ENCODE data around the gene ZNF76.

Gene ZNF76

GRCh38 chr6:35251949-35252348 lies 7.6 kb upstream of the ZNF76 start:
- H3K36me3 ChIP-seq (ENCODE audit: control insufficient read depth in 4 of 4, insufficient read depth in 4 of 4, low read length in 3 of 4): peaks cover 0 to 3% (median 0%) of the 10 kb centered on the region in 4 experiments
- peaks cover 0 to 13% (median 1%) of the 10 kb centered on the region in 4 experiments for H3K4me1 ChIP-seq (ENCODE audit: control extremely low read depth in 1 of 4, control insufficient read depth in 4 of 4, insufficient read depth in 4 of 4, low read length in 3 of 4)
- DNase-seq: no peak
- H3K9me3 ChIP-seq (ENCODE audit: control extremely low read depth in 1 of 5, control insufficient read depth in 4 of 5, insufficient read depth in 2 of 5, low read depth in 1 of 5, low read length in 4 of 5): no peaks in the 10 kb centered on the region
- 90% methylated on average over 1 of the region's 3 CpGs for WGBS (ENCODE audit: insufficient coverage)
- CTCF ChIA-PET: interaction anchor here (1.0 kb wide), 2 partner anchors 10 to 11 kb away, joined by 3 to 4 read pairs; no protein-coding TSS in a partner anchor
- POLR2A ChIA-PET: no interaction called here
- no peaks in the 10 kb centered on the region for H3K27me3 ChIP-seq (replicated peaks in 2 of 5; ENCODE audit: control insufficient read depth in 4 of 5, insufficient read depth in 5 of 5, low read length in 4 of 5)
- H3K27ac ChIP-seq (ENCODE audit: insufficient read depth in 1 of 2, low read depth in 1 of 2, low read length in 2 of 2, poor library complexity in 1 of 2, severe bottlenecking in 2 of 2): no peak overlapping the region
- H3K4me3 ChIP-seq (ENCODE audit: control insufficient read depth in 1 of 7, extremely low read depth in 1 of 7, insufficient read depth in 4 of 7, low read depth in 2 of 7, low read length in 6 of 7): no peak overlapping the region

GRCh38 chr6:35253249-35253648 lies 6.3 kb upstream of the ZNF76 start:
- POLR2A ChIA-PET: no interaction called here
- no peak overlapping the region for H3K4me3 ChIP-seq (ENCODE audit: control insufficient read depth in 1 of 7, extremely low read depth in 1 of 7, insufficient read depth in 4 of 7, low read depth in 2 of 7, low read length in 6 of 7)
- H3K27me3 ChIP-seq (replicated peaks in 2 of 5; ENCODE audit: control insufficient read depth in 4 of 5, insufficient read depth in 5 of 5, low read length in 4 of 5): no peaks in the 10 kb centered on the region
- WGBS (ENCODE audit: insufficient coverage): 100% methylated on average over 1 of the region's 1 CpG
- CTCF ChIA-PET: interaction anchor here (1.0 kb wide), 1 partner anchor 12 kb away, joined by 4 read pairs; no protein-coding TSS in a partner anchor
- no peak for DNase-seq
- H3K9me3 ChIP-seq (ENCODE audit: control extremely low read depth in 1 of 5, control insufficient read depth in 4 of 5, insufficient read depth in 2 of 5, low read depth in 1 of 5, low read length in 4 of 5): no peaks in the 10 kb centered on the region
- H3K27ac ChIP-seq (ENCODE audit: insufficient read depth in 1 of 2, low read depth in 1 of 2, low read length in 2 of 2, poor library complexity in 1 of 2, severe bottlenecking in 2 of 2): no peak overlapping the region
- H3K4me1 ChIP-seq (ENCODE audit: control extremely low read depth in 1 of 4, control insufficient read depth in 4 of 4, insufficient read depth in 4 of 4, low read length in 3 of 4): peaks cover 0 to 10% (median 6%) of the 10 kb centered on the region in 4 experiments
- peaks cover 0 to 3% (median 0%) of the 10 kb centered on the region in 4 experiments for H3K36me3 ChIP-seq (ENCODE audit: control insufficient read depth in 4 of 4, insufficient read depth in 4 of 4, low read length in 3 of 4)

- peak overlapping the region in 6 of 7 experiments; percentile 60 to 98 (median 90) for H3K4me3 ChIP-seq (ENCODE audit: control insufficient read depth in 1 of 7, extremely low read depth in 1 of 7, insufficient read depth in 4 of 7, low read depth in 2 of 7, low read length in 6 of 7)
- DNase-seq: peak in 1 of 3 donors; percentile 8
- H3K4me1 ChIP-seq (ENCODE audit: control extremely low read depth in 1 of 4, control insufficient read depth in 4 of 4, insufficient read depth in 4 of 4, low read length in 3 of 4): peaks cover 8 to 20% (median 16%) of the 10 kb centered on the region in 4 experiments
- WGBS (ENCODE audit: insufficient coverage): 42% methylated on average over 2 of the region's 7 CpGs
- no peaks in the 10 kb centered on the region for H3K36me3 ChIP-seq (ENCODE audit: control insufficient read depth in 4 of 4, insufficient read depth in 4 of 4, low read length in 3 of 4)
- H3K27ac ChIP-seq (ENCODE audit: insufficient read depth in 1 of 2, low read depth in 1 of 2, low read length in 2 of 2, poor library complexity in 1 of 2, severe bottlenecking in 2 of 2): peak overlapping the region; percentile 86 to 92
- POLR2A ChIA-PET: interaction anchor here (0.7 kb wide), 1 partner anchor 647 kb away, joined by 3 read pairs; no protein-coding TSS in a partner anchor
- H3K27me3 ChIP-seq (replicated peaks in 2 of 5; ENCODE audit: control insufficient read depth in 4 of 5, insufficient read depth in 5 of 5, low read length in 4 of 5): no peaks in the 10 kb centered on the region
- H3K9me3 ChIP-seq (ENCODE audit: control extremely low read depth in 1 of 5, control insufficient read depth in 4 of 5, insufficient read depth in 2 of 5, low read depth in 1 of 5, low read length in 4 of 5): no peaks in the 10 kb centered on the region
- CTCF ChIA-PET: interaction anchor here (0.8 to 5.4 kb wide), 7 partner anchors 10 to 161 kb away, joined by 3 to 56 read pairs (median 4); no protein-coding TSS in a partner anchor
Observed at GRCh38 chr6:35258336-35258735, 1.2 kb upstream of the ZNF76 start.

GRCh38 chr6:35258858-35259193 lies 709 bp upstream of the ZNF76 start:
- H3K9me3 ChIP-seq (ENCODE audit: control extremely low read depth in 1 of 5, control insufficient read depth in 4 of 5, insufficient read depth in 2 of 5, low read depth in 1 of 5, low read length in 4 of 5): no peaks in the 10 kb centered on the region
- CTCF ChIA-PET: interaction anchor here (0.7 to 5.4 kb wide), 8 partner anchors 9 to 161 kb away, joined by 3 to 56 read pairs (median 4); no protein-coding TSS in a partner anchor
- no peaks in the 10 kb centered on the region for H3K27me3 ChIP-seq (replicated peaks in 2 of 5; ENCODE audit: control insufficient read depth in 4 of 5, insufficient read depth in 5 of 5, low read length in 4 of 5)
- peak overlapping the region; percentile 86 to 92 for H3K27ac ChIP-seq (ENCODE audit: insufficient read depth in 1 of 2, low read depth in 1 of 2, low read length in 2 of 2, poor library complexity in 1 of 2, severe bottlenecking in 2 of 2)
- peak in 2 of 3 donors; percentile 68 to 70 for DNase-seq
- no peaks in the 10 kb centered on the region for H3K36me3 ChIP-seq (ENCODE audit: control insufficient read depth in 4 of 4, insufficient read depth in 4 of 4, low read length in 3 of 4)
- H3K4me1 ChIP-seq (ENCODE audit: control extremely low read depth in 1 of 4, control insufficient read depth in 4 of 4, insufficient read depth in 4 of 4, low read length in 3 of 4): peaks cover 8 to 21% (median 17%) of the 10 kb centered on the region in 4 experiments
- POLR2A ChIA-PET: interaction anchor here (0.7 to 1.1 kb wide), 2 partner anchors 13 to 647 kb away, joined by 3 read pairs; no protein-coding TSS in a partner anchor
- WGBS (ENCODE audit: insufficient coverage): under 1% methylated on average over 20 of the region's 20 CpGs
- H3K4me3 ChIP-seq (ENCODE audit: control insufficient read depth in 1 of 7, extremely low read depth in 1 of 7, insufficient read depth in 4 of 7, low read depth in 2 of 7, low read length in 6 of 7): peak overlapping the region; percentile 60 to 98 (median 90)

- H3K27ac ChIP-seq (ENCODE audit: insufficient read depth in 1 of 2, low read depth in 1 of 2, low read length in 2 of 2, poor library complexity in 1 of 2, severe bottlenecking in 2 of 2): peak overlapping the region; percentile 86 to 92
- peak; percentile 79 to 91 (median 89) for DNase-seq
- 7% methylated on average over 10 of the region's 23 CpGs for WGBS (ENCODE audit: insufficient coverage)
- H3K9me3 ChIP-seq (ENCODE audit: control extremely low read depth in 1 of 5, control insufficient read depth in 4 of 5, insufficient read depth in 2 of 5, low read depth in 1 of 5, low read length in 4 of 5): no peaks in the 10 kb centered on the region
- H3K36me3 ChIP-seq (ENCODE audit: control insufficient read depth in 4 of 4, insufficient read depth in 4 of 4, low read length in 3 of 4): no peaks in the 10 kb centered on the region
- ChIA-PET POLR2A (interaction anchor here (1.1 kb wide), 1 partner anchor 14 kb away, joined by 3 read pairs; no protein-coding TSS in a partner anchor), CTCF (interaction anchor here (1.2 to 5.4 kb wide), 4 partner anchors 11 to 104 kb away, joined by 3 to 56 read pairs (median 4); partner anchors contain the start of gene DEF6)
- peak overlapping the region; percentile 60 to 98 (median 90) for H3K4me3 ChIP-seq (ENCODE audit: control insufficient read depth in 1 of 7, extremely low read depth in 1 of 7, insufficient read depth in 4 of 7, low read depth in 2 of 7, low read length in 6 of 7)
- peaks cover 11 to 25% (median 19%) of the 10 kb centered on the region in 4 experiments for H3K4me1 ChIP-seq (ENCODE audit: control extremely low read depth in 1 of 4, control insufficient read depth in 4 of 4, insufficient read depth in 4 of 4, low read length in 3 of 4)
- no peaks in the 10 kb centered on the region for H3K27me3 ChIP-seq (replicated peaks in 2 of 5; ENCODE audit: control insufficient read depth in 4 of 5, insufficient read depth in 5 of 5, low read length in 4 of 5)
Observed at GRCh38 chr6:35259948-35260590, 534 bp downstream of the ZNF76 start.

GRCh38 chr6:35260591-35261570 lies 1.3 kb downstream of the ZNF76 start:
- H3K36me3 ChIP-seq (ENCODE audit: control insufficient read depth in 4 of 4, insufficient read depth in 4 of 4, low read length in 3 of 4): no peaks in the 10 kb centered on the region
- peaks cover 11 to 25% (median 19%) of the 10 kb centered on the region in 4 experiments for H3K4me1 ChIP-seq (ENCODE audit: control extremely low read depth in 1 of 4, control insufficient read depth in 4 of 4, insufficient read depth in 4 of 4, low read length in 3 of 4)
- no peaks in the 10 kb centered on the region for H3K9me3 ChIP-seq (ENCODE audit: control extremely low read depth in 1 of 5, control insufficient read depth in 4 of 5, insufficient read depth in 2 of 5, low read depth in 1 of 5, low read length in 4 of 5)
- H3K27ac ChIP-seq (ENCODE audit: insufficient read depth in 1 of 2, low read depth in 1 of 2, low read length in 2 of 2, poor library complexity in 1 of 2, severe bottlenecking in 2 of 2): peak overlapping the region; percentile 86 to 92
- peak overlapping the region in 6 of 7 experiments; percentile 60 to 98 (median 90) for H3K4me3 ChIP-seq (ENCODE audit: control insufficient read depth in 1 of 7, extremely low read depth in 1 of 7, insufficient read depth in 4 of 7, low read depth in 2 of 7, low read length in 6 of 7)
- no peak for DNase-seq
- CTCF ChIA-PET: interaction anchor here (0.9 to 1.6 kb wide), 4 partner anchors 12 to 56 kb away, joined by 3 to 4 read pairs (median 3); partner anchors contain the start of gene DEF6
- POLR2A ChIA-PET: no interaction called here
- 100% methylated on average over 3 of the region's 6 CpGs for WGBS (ENCODE audit: insufficient coverage)
- no peaks in the 10 kb centered on the region for H3K27me3 ChIP-seq (replicated peaks in 2 of 5; ENCODE audit: control insufficient read depth in 4 of 5, insufficient read depth in 5 of 5, low read length in 4 of 5)
